ENCODE results near the gene BTN1A1.

The BTN1A1 gene

GRCh38 chr6:26555505-26556262, 55.6 kb downstream of the BTN1A1 start:
- TF ChIP-seq, protein P1, sequence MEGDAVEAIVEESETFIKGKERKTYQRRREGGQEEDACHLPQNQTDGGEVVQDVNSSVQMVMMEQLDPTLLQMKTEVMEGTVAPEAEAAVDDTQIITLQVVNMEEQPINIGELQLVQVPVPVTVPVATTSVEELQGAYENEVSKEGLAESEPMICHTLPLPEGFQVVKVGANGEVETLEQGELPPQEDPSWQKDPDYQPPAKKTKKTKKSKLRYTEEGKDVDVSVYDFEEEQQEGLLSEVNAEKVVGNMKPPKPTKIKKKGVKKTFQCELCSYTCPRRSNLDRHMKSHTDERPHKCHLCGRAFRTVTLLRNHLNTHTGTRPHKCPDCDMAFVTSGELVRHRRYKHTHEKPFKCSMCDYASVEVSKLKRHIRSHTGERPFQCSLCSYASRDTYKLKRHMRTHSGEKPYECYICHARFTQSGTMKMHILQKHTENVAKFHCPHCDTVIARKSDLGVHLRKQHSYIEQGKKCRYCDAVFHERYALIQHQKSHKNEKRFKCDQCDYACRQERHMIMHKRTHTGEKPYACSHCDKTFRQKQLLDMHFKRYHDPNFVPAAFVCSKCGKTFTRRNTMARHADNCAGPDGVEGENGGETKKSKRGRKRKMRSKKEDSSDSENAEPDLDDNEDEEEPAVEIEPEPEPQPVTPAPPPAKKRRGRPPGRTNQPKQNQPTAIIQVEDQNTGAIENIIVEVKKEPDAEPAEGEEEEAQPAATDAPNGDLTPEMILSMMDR (IDR thresholded peaks at IDR 0.05; ENCODE audit: borderline replicate concordance, insufficient read depth, low read depth, low read length) = no peak
- H3K4me3 ChIP-seq (ENCODE audit: low read depth, low read length) = no peak overlapping the region

DNA sequence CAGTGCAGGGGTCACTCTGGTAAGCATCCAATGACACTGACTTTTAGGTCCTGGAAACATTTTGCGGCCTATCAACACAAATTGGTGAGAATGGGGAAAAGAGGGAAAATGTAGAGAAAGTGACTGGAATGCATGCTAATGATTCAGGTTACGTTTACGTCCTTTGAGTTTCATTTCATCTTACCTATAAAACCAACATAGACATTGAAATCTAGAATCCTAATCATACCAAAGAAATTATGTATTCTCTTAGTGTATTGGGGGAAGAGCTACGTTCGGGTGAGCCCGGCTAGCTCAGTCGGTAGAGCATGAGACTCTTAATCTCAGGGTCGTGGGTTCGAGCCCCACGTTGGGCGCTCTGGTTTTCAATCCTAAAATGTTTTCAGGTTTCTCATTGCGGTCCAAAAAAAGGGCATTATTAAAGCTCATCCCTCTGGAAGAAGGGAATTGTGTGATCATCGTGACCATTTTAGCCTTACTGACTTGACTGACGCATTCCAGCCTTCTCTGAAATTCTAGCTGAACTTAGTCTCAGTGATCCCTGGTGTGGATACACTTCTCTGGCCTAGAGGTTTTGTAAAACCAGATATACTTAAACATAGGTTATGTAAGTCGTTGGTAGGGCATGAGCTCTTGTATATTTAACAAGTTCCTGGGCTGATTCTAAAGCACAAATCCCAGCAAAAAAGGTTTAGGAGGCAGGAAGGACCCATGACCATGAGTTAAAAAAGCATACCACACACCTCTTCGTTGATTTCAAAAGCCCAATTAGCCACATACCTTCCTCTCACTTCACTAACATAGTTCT, 56.4 kb downstream of the BTN1A1 start:
- TF ChIP-seq, protein P1 (IDR thresholded peaks at IDR 0.05; ENCODE audit: borderline replicate concordance, insufficient read depth, low read depth, low read length) = no peak
- H3K4me3 ChIP-seq (ENCODE audit: low read depth, low read length) = no peak overlapping the region

Data from GM12875 (cell line).